Activated CD8-positive, alpha-beta T cell treated with anti-CD3 and anti-CD28 coated beads for 36 hours (primary cell): ENCODE measurements around the gene KCNMA1. TPM values are rescaled to one million over a fixed set of nuclear protein-coding genes. Genes with fewer than 3 reads are reported as not detected.

Experiments used
- ATAC-seq: fragments of 200-7000 bp; cut with Tn5 transposase; one replicate; pipeline ENCODE4 v1.10.0; 2021; ENCODE audit warnings: mild to moderate bottlenecking, moderate library complexity
- CTCF ChIA-PET: fragments of 350-600 bp; sonication (Branson Sonifier 250); formaldehyde crosslinking; loops from one replicate; lab custom pipeline; 2021; ENCODE audit warnings: antibody characterized with exemption; lab: Charles Lee
- POLR2A ChIA-PET: fragments of 350-600 bp; sonication (Branson Sonifier 250); formaldehyde crosslinking; loops from one replicate; lab custom pipeline; 2021; ENCODE audit warnings: antibody characterized with exemption; lab: Charles Lee
- DNase-seq: peaks from one replicate; pipeline ENCODE4 v3.0.0-alpha.2; 2020
- H3K27ac Mint-ChIP-seq: one replicate; pipeline ENCODE4 v1.8.0; 2021; ENCODE audit warnings: mild to moderate bottlenecking, mixed read lengths
- H3K27me3 Mint-ChIP-seq: one replicate; pipeline ENCODE4 v1.8.0; 2021; ENCODE audit warnings: mixed read lengths
- H3K36me3 Mint-ChIP-seq: one replicate; pipeline ENCODE4 v1.8.0; 2021; ENCODE audit warnings: low read depth, mixed read lengths
- H3K4me1 Mint-ChIP-seq: one replicate; pipeline ENCODE4 v1.8.0; 2021; ENCODE audit warnings: low read depth, mixed read lengths
- H3K4me3 Mint-ChIP-seq: one replicate; pipeline ENCODE4 v1.8.0; 2021; ENCODE audit warnings: mild to moderate bottlenecking, moderate library complexity, mixed read lengths
- H3K9me3 Mint-ChIP-seq: one replicate; pipeline ENCODE4 v1.8.0; 2021; ENCODE audit warnings: mixed read lengths
- CTCF ChIP-seq: fragments of 200-600 bp; IDR thresholded peaks from one replicate; pipeline ENCODE4 v1.8.0; 2022; ENCODE audit warnings: antibody characterized with exemption, mild to moderate bottlenecking
- intact Hi-C: fragments of 100-400 bp; cut with micrococcal nuclease; formaldehyde crosslinking; loops from one replicate; pipeline ENCODE4 v1.10.0; 2022
- total RNA-seq, 2 experiments: library from RNA; stranded (reverse); gene quantifications; one replicate each; pipeline ENCODE4 v1.2.3, GENCODE V29; 2021

Gene KCNMA1
- total RNA-seq, 2 experiments from 2014 or later: 0.18 TPM; not detected in 1

GRCh38 chr10:77240706-77241349 lies 396.8 kb downstream of the KCNMA1 start:
- ChIA-PET CTCF (interaction anchor here (1.1 kb wide), 1 partner anchor 75 kb away, joined by 3 read pairs; no protein-coding TSS in a partner anchor), POLR2A (no interaction called here)
- Mint-ChIP-seq H3K27ac (no peak overlapping the region), H3K4me3 (no peak overlapping the region), H3K9me3 (no peaks in the 10 kb centered on the region), H3K36me3 (no peaks in the 10 kb centered on the region), H3K27me3 (no peaks in the 10 kb centered on the region), H3K4me1 (peaks cover 7% of the 10 kb centered on the region)
- ATAC-seq (no peak), DNase-seq (no peak)
- intact Hi-C loops: no loop called here
- no peak for TF ChIP-seq CTCF

- ATAC-seq (no peak), DNase-seq (no peak)
- Mint-ChIP-seq H3K4me1 (peaks cover 5% of the 10 kb centered on the region), H3K27me3 (no peaks in the 10 kb centered on the region), H3K36me3 (no peaks in the 10 kb centered on the region), H3K27ac (no peak overlapping the region), H3K9me3 (no peaks in the 10 kb centered on the region), H3K4me3 (no peak overlapping the region)
- TF ChIP-seq CTCF: no peak
- intact Hi-C loops: no loop called here
- POLR2A ChIA-PET: no interaction called here
- CTCF ChIA-PET: no interaction called here
Measured at GRCh38 chr10:77240041-77240652, 397.5 kb downstream of the KCNMA1 start.

- H3K4me3 Mint-ChIP-seq: no peak overlapping the region
- peaks cover 3% of the 10 kb centered on the region for H3K9me3 Mint-ChIP-seq
- POLR2A ChIA-PET: no interaction called here
- H3K4me1 Mint-ChIP-seq: no peaks in the 10 kb centered on the region
- peaks cover 2% of the 10 kb centered on the region for H3K27me3 Mint-ChIP-seq
- DNase-seq: no peak
- CTCF ChIA-PET: interaction anchor here (0.8 to 1.4 kb wide), 3 partner anchors 63 to 404 kb away, joined by 3 to 4 read pairs (median 3); no protein-coding TSS in a partner anchor
- no peak for ATAC-seq
- TF ChIP-seq CTCF: no peak
- intact Hi-C loops: no loop called here
- no peaks in the 10 kb centered on the region for H3K36me3 Mint-ChIP-seq
- H3K27ac Mint-ChIP-seq: no peak overlapping the region
Measured at GRCh38 chr10:77237120-77237519, 400.5 kb downstream of the KCNMA1 start.

GRCh38 chr10:77236700-77237099 lies 400.9 kb downstream of the KCNMA1 start:
- ChIA-PET CTCF (interaction anchor here (1.4 kb wide), 1 partner anchor 405 kb away, joined by 4 read pairs; no protein-coding TSS in a partner anchor), POLR2A (no interaction called here)
- Mint-ChIP-seq H3K4me3 (no peak overlapping the region), H3K27me3 (peaks cover 2% of the 10 kb centered on the region), H3K36me3 (no peaks in the 10 kb centered on the region), H3K27ac (no peak overlapping the region), H3K9me3 (peaks cover 3% of the 10 kb centered on the region), H3K4me1 (peaks cover 2% of the 10 kb centered on the region)
- TF ChIP-seq CTCF: no peak
- ATAC-seq (no peak), DNase-seq (no peak)
- intact Hi-C loops: no loop called here

GRCh38 chr10:77236029-77236428 lies 401.6 kb downstream of the KCNMA1 start:
- ATAC-seq: no peak
- Mint-ChIP-seq H3K9me3 (peaks cover 3% of the 10 kb centered on the region), H3K36me3 (no peaks in the 10 kb centered on the region), H3K4me3 (no peak overlapping the region), H3K27ac (no peak overlapping the region), H3K27me3 (peaks cover 2% of the 10 kb centered on the region), H3K4me1 (peaks cover 2% of the 10 kb centered on the region)
- ChIA-PET POLR2A (no interaction called here), CTCF (interaction anchor here (1.4 kb wide), 1 partner anchor 405 kb away, joined by 4 read pairs; no protein-coding TSS in a partner anchor)
- no peak for DNase-seq
- no peak for TF ChIP-seq CTCF
- intact Hi-C loops: no loop called here
